Activated naive CD4-positive, alpha-beta T cell treated with anti-CD3 and anti-CD28 coated beads for 36 hours (primary cell): ENCODE measurements around the gene CD74. TPM values are rescaled to one million over a fixed set of nuclear protein-coding genes. Genes with fewer than 3 reads are reported as not detected.
A peak's percentile ranks its signal among the peaks of the same experiment; 100 is the strongest.

ENCODE experiments used
- CTCF ChIA-PET: fragments of 350-600 bp; sonication (Branson Sonifier 250); formaldehyde crosslinking; loops from one replicate; lab custom pipeline; 2021; ENCODE audit warnings: antibody characterized with exemption; lab: Charles Lee
- DNase-seq: peaks from one replicate; pipeline ENCODE4 v3.0.0-alpha.2; 2020
- H3K27ac Mint-ChIP-seq: one replicate; pipeline ENCODE4 v1.8.0; 2021; ENCODE audit warnings: mild to moderate bottlenecking, mixed read lengths
- H3K27me3 Mint-ChIP-seq: one replicate; pipeline ENCODE4 v1.8.0; 2021; ENCODE audit warnings: low read depth, mixed read lengths
- H3K36me3 Mint-ChIP-seq: one replicate; pipeline ENCODE4 v1.8.0; 2021; ENCODE audit warnings: low read depth, mixed read lengths
- H3K4me1 Mint-ChIP-seq: one replicate; pipeline ENCODE4 v1.8.0; 2021; ENCODE audit warnings: low read depth, mixed read lengths
- H3K4me3 Mint-ChIP-seq: one replicate; pipeline ENCODE4 v1.8.0; 2021; ENCODE audit warnings: mild to moderate bottlenecking, moderate library complexity, mixed read lengths
- H3K9me3 Mint-ChIP-seq: one replicate; pipeline ENCODE4 v1.8.0; 2021; ENCODE audit warnings: mixed read lengths
- intact Hi-C: fragments of 100-400 bp; cut with micrococcal nuclease; formaldehyde crosslinking; loops from one replicate; pipeline ENCODE4 v1.15.1; 2023
- total RNA-seq, 2 experiments: library from RNA; stranded (reverse); gene quantifications; one replicate each; pipeline ENCODE4 v1.2.3, GENCODE V29; 2021

The CD74 gene
- total RNA-seq, 2 experiments from 2014 or later: 312 to 316 TPM

- intact Hi-C loops: no loop called here
- H3K36me3 Mint-ChIP-seq: peaks cover 28% of the 10 kb centered on the region
- H3K27me3 Mint-ChIP-seq: no peaks in the 10 kb centered on the region
- H3K4me1 Mint-ChIP-seq: peaks cover 28% of the 10 kb centered on the region
- DNase-seq: no peak
- H3K9me3 Mint-ChIP-seq: no peaks in the 10 kb centered on the region
- CTCF ChIA-PET: no interaction called here
- H3K4me3 Mint-ChIP-seq: no peak overlapping the region
- H3K27ac Mint-ChIP-seq: no peak overlapping the region
These were observed 6.0 kb downstream of the CD74 start for GRCh38 chr5:150406723-150407095.

- Mint-ChIP-seq H3K4me3 (no peak overlapping the region), H3K27me3 (no peaks in the 10 kb centered on the region)
These were observed 6.5 kb downstream of the CD74 start for GRCh38 chr5:150406103-150406722.

GRCh38 chr5:150404941-150405816 lies 7.5 kb downstream of the CD74 start:
- CTCF ChIA-PET: no interaction called here
- Mint-ChIP-seq H3K9me3 (no peaks in the 10 kb centered on the region), H3K4me3 (no peak overlapping the region), H3K27ac (no peak overlapping the region), H3K4me1 (peaks cover 13% of the 10 kb centered on the region), H3K27me3 (no peaks in the 10 kb centered on the region), H3K36me3 (peaks cover 35% of the 10 kb centered on the region)
- no peak for DNase-seq
- intact Hi-C loops: no loop called here

More at GRCh38 chr5:150406103-150406722, 6.5 kb downstream of the CD74 start:
- no peak for DNase-seq
- Mint-ChIP-seq H3K36me3 (peaks cover 32% of the 10 kb centered on the region), H3K4me1 (peaks cover 23% of the 10 kb centered on the region), H3K9me3 (no peaks in the 10 kb centered on the region), H3K27ac (no peak overlapping the region)
- CTCF ChIA-PET: no interaction called here
- intact Hi-C loops: no loop called here

- no peak overlapping the region for H3K27ac Mint-ChIP-seq
- DNase-seq: no peak
- H3K27me3 Mint-ChIP-seq: no peaks in the 10 kb centered on the region
- intact Hi-C loops: no loop called here
- peaks cover 6% of the 10 kb centered on the region for H3K4me1 Mint-ChIP-seq
- H3K4me3 Mint-ChIP-seq: no peak overlapping the region
- no peaks in the 10 kb centered on the region for H3K9me3 Mint-ChIP-seq
- CTCF ChIA-PET: no interaction called here
- H3K36me3 Mint-ChIP-seq: peaks cover 34% of the 10 kb centered on the region
These were observed 8.2 kb downstream of the CD74 start for GRCh38 chr5:150404535-150404934.

- Mint-ChIP-seq H3K4me3 (no peak overlapping the region), H3K36me3 (peaks cover 34% of the 10 kb centered on the region), H3K27me3 (no peaks in the 10 kb centered on the region), H3K4me1 (peaks cover 6% of the 10 kb centered on the region), H3K27ac (no peak overlapping the region), H3K9me3 (no peaks in the 10 kb centered on the region)
- no peak for DNase-seq
- CTCF ChIA-PET: no interaction called here
- intact Hi-C loops: no loop called here
These were observed 8.6 kb downstream of the CD74 start for GRCh38 chr5:150404121-150404520.

GRCh38 chr5:150402901-150403342 lies 9.8 kb downstream of the CD74 start:
- Mint-ChIP-seq H3K36me3 (peaks cover 36% of the 10 kb centered on the region), H3K4me1 (no peaks in the 10 kb centered on the region), H3K9me3 (no peaks in the 10 kb centered on the region)

GRCh38 chr5:150402229-150402773 lies 10.4 kb downstream of the CD74 start:
- H3K36me3 Mint-ChIP-seq: peaks cover 36% of the 10 kb centered on the region
- CTCF ChIA-PET: interaction anchor here (1.3 kb wide), 1 partner anchor 8 kb away, joined by 4 read pairs; no protein-coding TSS in a partner anchor
- no peak overlapping the region for H3K27ac Mint-ChIP-seq
- no peak overlapping the region for H3K4me3 Mint-ChIP-seq
- H3K27me3 Mint-ChIP-seq: no peaks in the 10 kb centered on the region
- intact Hi-C loops: no loop called here
- no peaks in the 10 kb centered on the region for H3K9me3 Mint-ChIP-seq
- H3K4me1 Mint-ChIP-seq: no peaks in the 10 kb centered on the region
- DNase-seq: no peak

More at GRCh38 chr5:150402901-150403342, 9.8 kb downstream of the CD74 start:
- Mint-ChIP-seq H3K27ac (no peak overlapping the region), H3K4me3 (no peak overlapping the region), H3K27me3 (no peaks in the 10 kb centered on the region)
- DNase-seq: no peak
- intact Hi-C loops: no loop called here
- CTCF ChIA-PET: no interaction called here

GRCh38 chr5:150401376-150402228 lies 11.1 kb downstream of the CD74 start:
- CTCF ChIA-PET: interaction anchor here (0.6 to 1.5 kb wide), 4 partner anchors 9 to 36 kb away, joined by 3 to 4 read pairs (median 3); no protein-coding TSS in a partner anchor
- intact Hi-C loops: no loop called here
- H3K36me3 Mint-ChIP-seq: peaks cover 30% of the 10 kb centered on the region

GRCh38 chr5:150401076-150401375 lies 11.7 kb downstream of the CD74 start:
- H3K4me3 Mint-ChIP-seq: no peak overlapping the region
- H3K36me3 Mint-ChIP-seq: peaks cover 34% of the 10 kb centered on the region
- H3K4me1 Mint-ChIP-seq: no peaks in the 10 kb centered on the region
- no peaks in the 10 kb centered on the region for H3K27me3 Mint-ChIP-seq
- H3K27ac Mint-ChIP-seq: no peak overlapping the region
- CTCF ChIA-PET: interaction anchor here (0.6 to 1.5 kb wide), 5 partner anchors 9 to 36 kb away, joined by 3 to 4 read pairs (median 3); no protein-coding TSS in a partner anchor
- H3K9me3 Mint-ChIP-seq: no peaks in the 10 kb centered on the region
- intact Hi-C loops: no loop called here
- DNase-seq: no peak

More at GRCh38 chr5:150401376-150402228, 11.1 kb downstream of the CD74 start:
- no peaks in the 10 kb centered on the region for H3K9me3 Mint-ChIP-seq
- H3K27me3 Mint-ChIP-seq: no peaks in the 10 kb centered on the region
- DNase-seq: no peak
- no peak overlapping the region for H3K4me3 Mint-ChIP-seq
- H3K4me1 Mint-ChIP-seq: no peaks in the 10 kb centered on the region
- peak overlapping the region; percentile 34 for H3K27ac Mint-ChIP-seq

GRCh38 chr5:150400316-150401075 lies 12.2 kb downstream of the CD74 start:
- no peak for DNase-seq
- H3K27ac Mint-ChIP-seq: no peak overlapping the region
- peaks cover 38% of the 10 kb centered on the region for H3K36me3 Mint-ChIP-seq
- H3K4me3 Mint-ChIP-seq: no peak overlapping the region
- intact Hi-C loops: no loop called here
- no peaks in the 10 kb centered on the region for H3K27me3 Mint-ChIP-seq
- H3K9me3 Mint-ChIP-seq: no peaks in the 10 kb centered on the region
- H3K4me1 Mint-ChIP-seq: no peaks in the 10 kb centered on the region
- CTCF ChIA-PET: interaction anchor here (0.6 to 1.5 kb wide), 6 partner anchors 13 to 244 kb away, joined by 3 read pairs; no protein-coding TSS in a partner anchor

- peaks cover 41% of the 10 kb centered on the region for H3K36me3 Mint-ChIP-seq
- H3K9me3 Mint-ChIP-seq: no peaks in the 10 kb centered on the region
- H3K27me3 Mint-ChIP-seq: no peaks in the 10 kb centered on the region
- no peak for DNase-seq
- no peaks in the 10 kb centered on the region for H3K4me1 Mint-ChIP-seq
- no peak overlapping the region for H3K4me3 Mint-ChIP-seq
- H3K27ac Mint-ChIP-seq: peak overlapping the region; percentile 3
- CTCF ChIA-PET: interaction anchor here (0.6 to 1.9 kb wide), 4 partner anchors 11 to 243 kb away, joined by 3 to 8 read pairs (median 4); no protein-coding TSS in a partner anchor
- intact Hi-C loops: no loop called here
These were observed 13.0 kb downstream of the CD74 start for GRCh38 chr5:150399524-150400211.
